Activated naive CD4-positive, alpha-beta T cell treated with anti-CD3 and anti-CD28 coated beads for 36 hours (primary cell): ENCODE data around the gene PJA2. TPM values are rescaled to one million over a fixed set of nuclear protein-coding genes. Genes with fewer than 3 reads are reported as not detected.

ENCODE experiments used
- CTCF ChIA-PET: fragments of 350-600 bp; sonication (Branson Sonifier 250); formaldehyde crosslinking; loops from one replicate; lab custom pipeline; 2021; ENCODE audit warnings: antibody characterized with exemption; lab: Charles Lee
- DNase-seq: peaks from one replicate; pipeline ENCODE4 v3.0.0-alpha.2; 2020
- H3K27ac Mint-ChIP-seq: one replicate; pipeline ENCODE4 v1.8.0; 2021; ENCODE audit warnings: mild to moderate bottlenecking, mixed read lengths
- H3K27me3 Mint-ChIP-seq: one replicate; pipeline ENCODE4 v1.8.0; 2021; ENCODE audit warnings: low read depth, mixed read lengths
- H3K36me3 Mint-ChIP-seq: one replicate; pipeline ENCODE4 v1.8.0; 2021; ENCODE audit warnings: low read depth, mixed read lengths
- H3K4me1 Mint-ChIP-seq: one replicate; pipeline ENCODE4 v1.8.0; 2021; ENCODE audit warnings: low read depth, mixed read lengths
- H3K4me3 Mint-ChIP-seq: one replicate; pipeline ENCODE4 v1.8.0; 2021; ENCODE audit warnings: mild to moderate bottlenecking, moderate library complexity, mixed read lengths
- H3K9me3 Mint-ChIP-seq: one replicate; pipeline ENCODE4 v1.8.0; 2021; ENCODE audit warnings: mixed read lengths
- intact Hi-C: fragments of 100-400 bp; cut with micrococcal nuclease; formaldehyde crosslinking; loops from one replicate; pipeline ENCODE4 v1.15.1; 2023
- total RNA-seq, 2 experiments: library from RNA; stranded (reverse); gene quantifications; one replicate each; pipeline ENCODE4 v1.2.3, GENCODE V29; 2021

Gene PJA2
- total RNA-seq, 2 experiments from 2014 or later, result 53.1 to 56.9 TPM

DNA sequence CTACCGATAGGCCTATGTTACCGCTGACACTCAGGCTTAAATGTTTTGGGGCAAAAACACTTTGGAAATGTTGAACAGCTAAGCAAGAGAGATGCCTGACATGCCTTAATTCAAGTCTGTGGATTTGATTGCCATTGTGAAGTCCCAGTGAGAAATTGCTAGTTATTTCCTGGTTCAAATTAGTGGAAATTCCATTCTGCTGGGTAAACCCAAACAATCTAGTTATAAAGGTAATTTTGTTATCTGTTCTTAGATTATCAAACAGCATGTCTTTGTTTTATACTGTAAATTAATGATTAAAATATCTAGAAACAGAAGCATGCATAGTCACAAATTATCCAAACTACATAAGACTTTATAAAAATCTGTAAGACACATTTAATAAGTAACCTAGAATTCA is 96.6 kb downstream of the PJA2 start:
- peaks cover 2% of the 10 kb centered on the region for H3K36me3 Mint-ChIP-seq
- DNase-seq, result no peak
- CTCF ChIA-PET, result no interaction called here
- H3K4me3 Mint-ChIP-seq, result no peak overlapping the region
- H3K27ac Mint-ChIP-seq, result no peak overlapping the region
- H3K4me1 Mint-ChIP-seq, result no peaks in the 10 kb centered on the region
- intact Hi-C loops, result no loop called here
- no peaks in the 10 kb centered on the region for H3K27me3 Mint-ChIP-seq
- H3K9me3 Mint-ChIP-seq, result no peaks in the 10 kb centered on the region

DNA sequence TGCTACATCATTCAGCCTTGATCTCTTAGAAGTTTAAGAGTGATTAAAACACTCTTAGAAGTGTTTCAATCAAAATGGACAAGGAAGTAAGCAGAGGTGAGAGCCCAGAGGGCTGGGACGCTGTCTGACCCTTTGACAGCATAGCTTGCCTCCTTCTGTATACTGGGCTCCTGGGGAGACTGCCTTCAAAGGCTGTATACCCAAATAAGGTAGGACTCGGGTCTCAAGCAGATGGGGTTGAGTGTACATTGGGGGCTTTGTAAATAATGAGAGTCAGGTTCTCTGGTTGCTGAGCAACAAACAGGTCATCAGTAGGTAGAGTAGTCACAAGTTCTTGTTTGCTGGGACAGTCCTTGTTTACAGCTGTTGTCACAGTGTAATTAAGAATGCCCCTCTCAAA is 97.1 kb downstream of the PJA2 start:
- CTCF ChIA-PET, result no interaction called here
- H3K4me1 Mint-ChIP-seq, result no peaks in the 10 kb centered on the region

DNA sequence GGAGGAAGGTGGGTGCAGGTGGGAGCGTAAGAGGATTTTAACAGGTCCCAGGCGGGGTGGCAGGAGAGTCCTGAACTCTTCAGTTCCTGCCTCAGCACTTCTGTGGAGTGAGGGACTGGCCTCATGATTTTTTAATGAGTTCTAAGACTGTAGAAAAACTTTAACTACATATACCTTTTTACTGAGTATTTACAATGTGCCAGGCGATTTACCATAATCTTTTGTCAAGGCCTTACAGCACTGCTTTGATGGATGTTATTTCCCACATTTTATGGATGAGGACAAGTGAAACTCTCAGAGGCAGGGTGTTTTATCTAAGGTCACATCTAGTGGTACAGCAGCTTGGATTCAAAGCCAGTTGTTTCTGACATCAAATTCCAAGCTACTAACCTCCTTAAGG is 99.5 kb downstream of the PJA2 start:
- intact Hi-C loops, result no loop called here
- Mint-ChIP-seq H3K4me1 (no peaks in the 10 kb centered on the region), H3K4me3 (no peak overlapping the region), H3K36me3 (peaks cover 2% of the 10 kb centered on the region), H3K27ac (no peak overlapping the region), H3K27me3 (peaks cover 2% of the 10 kb centered on the region), H3K9me3 (no peaks in the 10 kb centered on the region)
- CTCF ChIA-PET, result no interaction called here
- no peak for DNase-seq

More for the DNA sequence above, 97.1 kb downstream of the PJA2 start:
- intact Hi-C loops, result no loop called here
- no peak for DNase-seq
- Mint-ChIP-seq H3K4me3 (no peak overlapping the region), H3K27me3 (no peaks in the 10 kb centered on the region), H3K36me3 (peaks cover 2% of the 10 kb centered on the region), H3K9me3 (no peaks in the 10 kb centered on the region), H3K27ac (no peak overlapping the region)

DNA sequence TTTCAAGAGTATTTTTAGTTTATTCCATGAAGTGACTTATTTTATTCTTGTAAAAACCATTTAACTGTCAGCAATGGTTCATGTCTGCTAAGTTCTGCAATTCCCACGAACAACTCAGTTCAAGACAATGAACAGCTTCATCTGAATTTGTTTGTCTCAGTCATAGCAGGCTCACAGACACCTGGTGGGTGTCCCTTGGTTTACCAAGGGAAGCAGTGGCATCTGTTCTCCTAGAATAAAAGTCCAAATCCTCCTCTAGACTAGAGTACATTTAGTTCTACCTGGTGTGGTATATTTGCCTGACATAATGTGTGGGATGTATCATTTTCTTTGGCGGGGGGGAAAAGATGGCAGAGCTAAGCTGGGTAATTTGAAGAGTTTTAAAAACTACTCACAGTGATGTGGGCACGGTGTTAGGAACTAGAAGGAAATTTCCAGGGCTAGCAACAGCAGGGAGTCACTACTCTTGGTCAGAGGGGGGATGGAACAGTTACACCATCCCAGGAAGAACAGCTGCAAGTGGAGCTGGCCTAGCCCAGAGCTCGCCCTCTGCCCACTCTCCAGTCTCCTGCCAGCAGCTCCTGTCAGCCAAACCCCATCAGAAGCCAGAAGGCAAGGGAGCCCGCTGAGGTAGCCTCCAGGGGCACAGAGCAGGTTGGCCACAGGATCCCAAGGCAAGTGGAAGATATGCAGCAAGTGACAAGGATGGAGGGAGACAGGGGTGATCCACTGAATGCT is 100.3 kb downstream of the PJA2 start:
- H3K27me3 Mint-ChIP-seq, result peaks cover 2% of the 10 kb centered on the region
- no peaks in the 10 kb centered on the region for H3K9me3 Mint-ChIP-seq
- H3K4me3 Mint-ChIP-seq, result no peak overlapping the region
- no peaks in the 10 kb centered on the region for H3K4me1 Mint-ChIP-seq
- intact Hi-C loops, result no loop called here
- CTCF ChIA-PET, result no interaction called here
- no peak for DNase-seq
- H3K27ac Mint-ChIP-seq, result no peak overlapping the region
- peaks cover 2% of the 10 kb centered on the region for H3K36me3 Mint-ChIP-seq

DNA sequence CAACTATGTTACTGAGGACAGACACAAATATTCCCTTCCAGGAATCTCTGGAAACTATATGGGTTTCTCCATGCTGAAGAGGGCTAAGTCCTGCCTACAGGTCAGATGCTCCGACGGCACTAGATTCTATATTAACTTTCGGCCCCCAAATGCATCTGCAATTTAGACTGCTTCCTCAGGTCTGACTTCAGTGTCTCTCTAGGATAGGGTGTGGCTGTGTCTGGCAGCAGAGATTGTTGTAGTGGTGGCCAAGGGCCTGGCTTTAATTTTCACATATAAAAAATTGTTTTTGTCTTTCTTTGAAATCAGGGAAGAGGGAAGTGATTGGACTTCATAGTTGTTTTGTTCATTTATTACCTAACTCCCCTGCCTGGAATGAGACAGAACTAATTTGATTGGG is 101.8 kb downstream of the PJA2 start:
- Mint-ChIP-seq H3K27ac (no peak overlapping the region), H3K4me1 (no peaks in the 10 kb centered on the region), H3K36me3 (peaks cover 2% of the 10 kb centered on the region), H3K27me3 (peaks cover 2% of the 10 kb centered on the region), H3K9me3 (no peaks in the 10 kb centered on the region), H3K4me3 (no peak overlapping the region)
- no peak for DNase-seq
- intact Hi-C loops, result no loop called here
- CTCF ChIA-PET, result interaction anchor here (1.1 kb wide), 1 partner anchor 381 kb away, joined by 3 read pairs; no protein-coding TSS in a partner anchor

DNA sequence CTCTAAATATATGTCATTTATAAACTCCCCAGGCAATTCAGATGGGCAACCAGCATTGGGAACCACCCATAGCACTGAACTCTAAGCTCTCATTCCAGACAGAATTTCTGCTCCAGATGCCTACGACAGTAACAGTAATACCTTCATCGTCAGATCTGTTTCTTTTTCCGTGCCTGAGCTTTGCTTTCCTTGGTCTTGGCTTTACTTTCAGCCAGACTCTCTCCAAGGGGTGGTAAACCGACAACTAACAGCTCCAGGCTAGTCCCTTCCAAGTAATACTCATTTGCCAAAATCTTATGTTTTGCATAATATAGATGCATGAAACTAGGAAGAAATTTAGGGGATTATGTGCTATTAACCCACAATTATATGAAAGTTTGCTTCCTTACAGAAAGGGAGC is 102.3 kb downstream of the PJA2 start:
- H3K36me3 Mint-ChIP-seq, result peaks cover 2% of the 10 kb centered on the region
- H3K27me3 Mint-ChIP-seq, result peaks cover 2% of the 10 kb centered on the region
- no peaks in the 10 kb centered on the region for H3K9me3 Mint-ChIP-seq
- no peak overlapping the region for H3K4me3 Mint-ChIP-seq
- intact Hi-C loops, result no loop called here
- no peaks in the 10 kb centered on the region for H3K4me1 Mint-ChIP-seq
- no peak overlapping the region for H3K27ac Mint-ChIP-seq
- no peak for DNase-seq
- CTCF ChIA-PET, result interaction anchor here (1.1 kb wide), 1 partner anchor 381 kb away, joined by 3 read pairs; no protein-coding TSS in a partner anchor

DNA sequence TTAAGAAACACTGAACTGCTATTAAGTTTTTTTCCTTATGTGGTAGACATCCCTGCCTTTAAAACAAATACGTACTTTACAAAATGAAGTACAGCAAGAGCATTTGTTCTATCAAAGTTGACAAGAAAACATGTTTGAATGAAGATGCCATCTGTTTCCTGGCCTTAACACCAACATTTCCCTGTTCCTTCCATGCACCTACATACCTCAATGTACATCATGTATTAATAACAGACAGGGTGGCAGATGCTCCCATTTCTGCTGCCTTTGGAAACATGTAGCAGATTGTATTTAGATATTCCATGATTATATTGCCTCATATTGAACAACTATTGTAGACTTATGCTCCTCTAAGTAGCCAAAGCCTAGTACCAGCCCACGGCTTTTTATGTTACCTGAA is 104.4 kb downstream of the PJA2 start:
- Mint-ChIP-seq H3K9me3 (no peaks in the 10 kb centered on the region), H3K4me1 (no peaks in the 10 kb centered on the region), H3K36me3 (peaks cover 2% of the 10 kb centered on the region), H3K27me3 (peaks cover 2% of the 10 kb centered on the region), H3K27ac (no peak overlapping the region), H3K4me3 (no peak overlapping the region)
- intact Hi-C loops, result loop anchor here (2.0 kb wide), 1 partner anchor 133 kb away; no protein-coding TSS in a partner anchor
- no peak for DNase-seq
- CTCF ChIA-PET, result no interaction called here

DNA sequence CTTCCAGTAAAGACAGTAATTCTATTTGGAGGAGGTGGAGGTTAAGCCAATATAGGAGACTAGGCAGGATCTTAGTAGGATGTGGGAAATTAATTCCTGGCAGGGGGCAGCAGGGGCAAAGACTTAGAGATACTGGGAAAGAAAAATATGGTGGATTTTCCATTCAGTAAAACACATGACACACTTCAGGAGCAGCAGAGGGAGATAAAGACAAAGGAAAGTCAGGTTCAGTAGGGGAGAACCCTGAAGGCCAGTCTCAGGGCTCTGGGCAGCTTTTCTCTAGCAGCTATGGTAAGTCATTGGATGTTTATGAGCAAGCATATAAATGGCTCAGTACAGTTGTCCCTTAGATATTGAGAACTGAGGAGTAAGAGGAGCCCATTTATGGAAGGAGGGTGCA is 105.5 kb downstream of the PJA2 start:
- H3K27ac Mint-ChIP-seq, result no peak overlapping the region
- intact Hi-C loops, result loop anchor here (1.0 to 2.0 kb wide), 2 partner anchors 134 to 175 kb away; no protein-coding TSS in a partner anchor
- H3K9me3 Mint-ChIP-seq, result no peaks in the 10 kb centered on the region
- peaks cover 2% of the 10 kb centered on the region for H3K27me3 Mint-ChIP-seq
- H3K36me3 Mint-ChIP-seq, result no peaks in the 10 kb centered on the region
- CTCF ChIA-PET, result interaction anchor here (0.8 kb wide), 1 partner anchor 485 kb away, joined by 3 read pairs; no protein-coding TSS in a partner anchor
- DNase-seq, result no peak
- no peak overlapping the region for H3K4me3 Mint-ChIP-seq
- H3K4me1 Mint-ChIP-seq, result no peaks in the 10 kb centered on the region

DNA sequence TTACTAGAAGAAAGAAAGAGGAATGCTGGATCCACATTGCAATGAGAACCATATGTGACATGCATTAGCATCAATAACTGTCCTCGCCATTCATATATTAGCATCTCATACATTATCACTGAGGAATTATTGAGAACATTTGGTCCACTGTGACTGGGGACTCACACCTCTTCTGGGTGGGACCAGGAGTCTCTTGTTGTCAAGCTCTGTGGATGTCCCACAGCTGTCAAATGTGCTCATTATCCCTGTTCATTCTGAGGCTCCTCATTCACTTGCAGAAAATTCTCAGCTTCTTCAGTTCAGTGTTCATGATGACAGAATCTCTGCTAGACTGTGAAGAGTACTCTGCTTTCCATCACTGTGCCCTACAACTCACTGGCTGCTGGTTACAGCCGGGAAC is 109.4 kb downstream of the PJA2 start:
- no peak overlapping the region for H3K4me3 Mint-ChIP-seq
- H3K27me3 Mint-ChIP-seq, result no peaks in the 10 kb centered on the region
- no peak overlapping the region for H3K27ac Mint-ChIP-seq
- no peaks in the 10 kb centered on the region for H3K9me3 Mint-ChIP-seq
- CTCF ChIA-PET, result interaction anchor here (0.6 to 2.1 kb wide), 2 partner anchors 24 to 28 kb away, joined by 3 to 4 read pairs; no protein-coding TSS in a partner anchor
- no peaks in the 10 kb centered on the region for H3K36me3 Mint-ChIP-seq
- intact Hi-C loops, result no loop called here
- no peak for DNase-seq
- no peaks in the 10 kb centered on the region for H3K4me1 Mint-ChIP-seq

DNA sequence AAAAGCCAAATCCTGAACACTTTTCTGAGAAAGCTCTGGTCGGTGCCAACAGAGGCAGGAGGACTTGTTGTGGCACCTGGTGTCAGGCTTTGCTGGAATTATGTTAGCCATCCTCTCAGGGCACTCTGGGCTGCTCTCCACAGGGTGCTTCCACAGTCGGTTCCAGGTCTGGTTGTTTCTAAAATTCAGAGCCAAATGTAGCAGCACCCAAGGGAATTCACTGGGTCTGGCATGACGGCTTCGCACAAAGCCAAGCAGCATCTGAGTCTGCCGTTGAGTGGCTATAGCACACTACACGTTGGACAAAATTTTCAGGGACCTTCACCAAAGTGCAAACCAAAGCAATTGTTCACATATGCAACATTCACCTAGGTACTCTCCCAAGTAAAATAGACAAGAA is 110.2 kb downstream of the PJA2 start:
- Mint-ChIP-seq H3K9me3 (peaks cover 5% of the 10 kb centered on the region), H3K27ac (no peak overlapping the region), H3K27me3 (no peaks in the 10 kb centered on the region), H3K4me3 (no peak overlapping the region), H3K4me1 (no peaks in the 10 kb centered on the region), H3K36me3 (peaks cover 5% of the 10 kb centered on the region)
- CTCF ChIA-PET, result no interaction called here
- intact Hi-C loops, result no loop called here
- no peak for DNase-seq

DNA sequence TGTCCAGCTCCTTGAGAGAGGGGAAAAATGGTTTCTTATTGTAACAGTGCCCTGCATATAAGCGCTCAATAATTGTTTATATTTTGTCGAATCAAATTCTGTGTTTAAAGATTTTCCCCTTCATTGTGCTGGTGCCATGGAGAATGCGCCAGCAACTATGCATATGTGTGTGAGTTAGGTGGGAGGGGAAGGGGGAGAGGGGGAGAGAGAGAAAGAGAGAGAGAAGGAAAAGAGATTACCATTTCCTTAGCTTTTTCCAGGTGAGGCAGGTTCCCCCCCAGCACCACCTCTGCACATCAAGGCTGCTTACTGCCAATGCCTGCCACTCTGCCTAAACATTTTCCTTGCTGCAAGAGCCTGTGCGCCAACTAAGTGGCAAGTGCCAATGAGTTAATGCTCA is 111.0 kb downstream of the PJA2 start:
- intact Hi-C loops, result no loop called here
- Mint-ChIP-seq H3K36me3 (peaks cover 9% of the 10 kb centered on the region), H3K27me3 (no peaks in the 10 kb centered on the region), H3K9me3 (peaks cover 5% of the 10 kb centered on the region), H3K4me3 (no peak overlapping the region), H3K27ac (no peak overlapping the region), H3K4me1 (no peaks in the 10 kb centered on the region)
- DNase-seq, result no peak
- CTCF ChIA-PET, result no interaction called here

DNA sequence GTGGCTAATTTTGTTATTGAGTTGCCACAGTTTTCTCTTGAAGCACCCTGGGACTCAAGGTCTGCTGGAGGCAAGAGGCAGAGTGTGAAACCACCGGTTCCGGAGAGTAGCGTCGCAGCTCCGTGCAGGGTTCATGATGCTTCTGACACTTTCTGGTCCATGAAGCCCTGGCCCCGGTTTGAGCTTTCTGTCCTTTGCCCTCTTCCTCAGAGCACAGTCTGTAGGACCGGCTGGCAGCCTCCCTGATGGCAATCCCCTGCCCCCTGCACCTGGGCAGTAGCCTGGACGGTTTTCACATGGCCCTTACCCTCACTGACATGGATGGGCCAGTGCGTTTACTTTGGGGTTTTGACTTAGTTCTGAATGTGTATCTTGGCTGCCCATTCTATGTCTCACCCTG is 111.9 kb downstream of the PJA2 start:
- H3K4me1 Mint-ChIP-seq, result no peaks in the 10 kb centered on the region
- CTCF ChIA-PET, result no interaction called here
- no peaks in the 10 kb centered on the region for H3K27me3 Mint-ChIP-seq
- H3K36me3 Mint-ChIP-seq, result peaks cover 9% of the 10 kb centered on the region
- intact Hi-C loops, result no loop called here
- H3K27ac Mint-ChIP-seq, result no peak overlapping the region
- H3K4me3 Mint-ChIP-seq, result no peak overlapping the region
- no peak for DNase-seq
- H3K9me3 Mint-ChIP-seq, result peaks cover 5% of the 10 kb centered on the region

DNA sequence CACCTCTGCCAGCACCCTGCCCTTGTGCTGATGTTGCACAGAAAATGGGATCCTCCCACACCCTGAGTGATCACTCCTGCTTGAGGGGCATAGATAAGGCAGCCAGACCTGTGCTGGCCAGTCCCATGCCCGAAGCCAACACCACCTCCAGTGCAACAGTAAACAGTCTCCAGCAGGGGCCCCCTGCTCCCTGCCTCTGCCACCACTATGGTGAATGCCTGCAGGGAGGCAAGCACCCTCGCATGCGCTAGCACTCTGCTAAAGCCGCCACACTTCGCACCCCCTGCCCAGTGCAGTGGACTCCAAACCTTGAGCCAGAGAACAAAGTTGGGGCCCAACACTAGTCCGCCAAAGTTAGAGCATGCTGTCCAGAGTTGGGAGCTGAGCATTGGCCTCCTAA is 118.7 kb downstream of the PJA2 start:
- no peaks in the 10 kb centered on the region for H3K27me3 Mint-ChIP-seq
- no peaks in the 10 kb centered on the region for H3K4me1 Mint-ChIP-seq
- no peak overlapping the region for H3K4me3 Mint-ChIP-seq
- DNase-seq, result no peak
- CTCF ChIA-PET, result no interaction called here
- peaks cover 30% of the 10 kb centered on the region for H3K36me3 Mint-ChIP-seq
- H3K27ac Mint-ChIP-seq, result no peak overlapping the region
- intact Hi-C loops, result no loop called here
- H3K9me3 Mint-ChIP-seq, result peaks cover 17% of the 10 kb centered on the region
